ENCODE data around the gene SYNE1.

The SYNE1 gene

GRCh38 chr6:152127432-152128165 is 509.6 kb downstream of the SYNE1 start:
- no peak for DNase-seq

GRCh38 chr6:152124429-152125074 is 512.6 kb downstream of the SYNE1 start:
- no peak for DNase-seq

GRCh38 chr6:152123076-152123475 is 514.1 kb downstream of the SYNE1 start:
- no peak for DNase-seq

- DNase-seq, result no peak
These were observed 514.7 kb downstream of the SYNE1 start for GRCh38 chr6:152122434-152122833.

GRCh38 chr6:152121910-152122309 is 515.3 kb downstream of the SYNE1 start:
- no peak for DNase-seq

- no peak for DNase-seq
These were observed 517.3 kb downstream of the SYNE1 start for GRCh38 chr6:152119831-152120230.

GRCh38 chr6:152118678-152119077 is 518.5 kb downstream of the SYNE1 start:
- no peak for DNase-seq

- DNase-seq, result no peak
These were observed 518.9 kb downstream of the SYNE1 start for GRCh38 chr6:152118224-152118623.

GRCh38 chr6:152117156-152118133 is 519.7 kb downstream of the SYNE1 start:
- DNase-seq, result no peak

- DNase-seq, result no peak
These were observed 524.5 kb downstream of the SYNE1 start for GRCh38 chr6:152112491-152113261.

- DNase-seq, result no peak
These were observed 526.0 kb downstream of the SYNE1 start for GRCh38 chr6:152110886-152111820.

GRCh38 chr6:152107973-152108372 is 529.2 kb downstream of the SYNE1 start:
- DNase-seq, result no peak

- no peak for DNase-seq
These were observed 537.0 kb downstream of the SYNE1 start for GRCh38 chr6:152100183-152100618.

GRCh38 chr6:152099446-152100182 is 537.5 kb downstream of the SYNE1 start:
- no peak for DNase-seq

- DNase-seq, result no peak
These were observed 538.5 kb downstream of the SYNE1 start for GRCh38 chr6:152098683-152099082.

- DNase-seq, result no peak
These were observed 540.2 kb downstream of the SYNE1 start for GRCh38 chr6:152096863-152097496.

GRCh38 chr6:152094992-152095592 is 542.1 kb downstream of the SYNE1 start:
- DNase-seq, result no peak

GRCh38 chr6:152094276-152094675 is 542.9 kb downstream of the SYNE1 start:
- no peak for DNase-seq

- DNase-seq, result no peak
These were observed 543.5 kb downstream of the SYNE1 start for GRCh38 chr6:152093711-152094110.

All from NCI-H1092 (cell line).